HG03378 (cell line): ENCODE results near the gene ASPSCR1.

Source experiments
- ATAC-seq: cut with Tn5 transposase; IDR thresholded peaks from one replicate; pipeline ENCODE4 v1.9.1; 2021; ENCODE audit warnings: mild to moderate bottlenecking, moderate library complexity; ENCODE audit not compliant: unreplicated experiment

ASPSCR1 gene

GRCh38 chr17:82053130-82053529 is 75.7 kb downstream of the ASPSCR1 start:
- ATAC-seq = no peak

- ATAC-seq = no peak
Observed at GRCh38 chr17:82053556-82054263, 76.3 kb downstream of the ASPSCR1 start.

GRCh38 chr17:82054351-82055022 is 77.1 kb downstream of the ASPSCR1 start:
- ATAC-seq = no peak

- no peak for ATAC-seq
Observed at GRCh38 chr17:82055023-82055964, 77.9 kb downstream of the ASPSCR1 start.

GRCh38 chr17:82055965-82056728 is 78.7 kb downstream of the ASPSCR1 start:
- no peak for ATAC-seq

GRCh38 chr17:82056729-82057621 is 79.5 kb downstream of the ASPSCR1 start:
- no peak for ATAC-seq

- no peak for ATAC-seq
Observed at GRCh38 chr17:82058230-82058854, 80.9 kb downstream of the ASPSCR1 start.

- no peak for ATAC-seq
Observed at GRCh38 chr17:82058855-82059249, 81.4 kb downstream of the ASPSCR1 start.

GRCh38 chr17:82059272-82060000 is 82.0 kb downstream of the ASPSCR1 start:
- no peak for ATAC-seq

GRCh38 chr17:82060001-82060380 is 82.6 kb downstream of the ASPSCR1 start:
- ATAC-seq = no peak

- ATAC-seq = no peak
Observed at GRCh38 chr17:82060614-82061013, 83.2 kb downstream of the ASPSCR1 start.

GRCh38 chr17:82061047-82061925 is 83.9 kb downstream of the ASPSCR1 start:
- no peak for ATAC-seq

GRCh38 chr17:82062076-82062983 is 84.9 kb downstream of the ASPSCR1 start:
- ATAC-seq = no peak

GRCh38 chr17:82062984-82063368 is 85.5 kb downstream of the ASPSCR1 start:
- no peak for ATAC-seq

- ATAC-seq = no peak
Observed at GRCh38 chr17:82063424-82064415, 86.3 kb downstream of the ASPSCR1 start.
